HG02981 (cell line): ENCODE data around the gene ADAMTSL1.

Experiments
- ATAC-seq: cut with Tn5 transposase; IDR thresholded peaks from one replicate; pipeline ENCODE4 v1.9.1; 2021; ENCODE audit warnings: mild to moderate bottlenecking, moderate library complexity; ENCODE audit not compliant: unreplicated experiment

Gene ADAMTSL1

GRCh38 chr9:18759827-18760226 lies 285.9 kb downstream of the ADAMTSL1 start:
- no peak for ATAC-seq

- no peak for ATAC-seq
Observed at GRCh38 chr9:18761742-18762300, 287.9 kb downstream of the ADAMTSL1 start.

- ATAC-seq = no peak
Observed at GRCh38 chr9:18766989-18767550, 293.1 kb downstream of the ADAMTSL1 start.

DNA sequence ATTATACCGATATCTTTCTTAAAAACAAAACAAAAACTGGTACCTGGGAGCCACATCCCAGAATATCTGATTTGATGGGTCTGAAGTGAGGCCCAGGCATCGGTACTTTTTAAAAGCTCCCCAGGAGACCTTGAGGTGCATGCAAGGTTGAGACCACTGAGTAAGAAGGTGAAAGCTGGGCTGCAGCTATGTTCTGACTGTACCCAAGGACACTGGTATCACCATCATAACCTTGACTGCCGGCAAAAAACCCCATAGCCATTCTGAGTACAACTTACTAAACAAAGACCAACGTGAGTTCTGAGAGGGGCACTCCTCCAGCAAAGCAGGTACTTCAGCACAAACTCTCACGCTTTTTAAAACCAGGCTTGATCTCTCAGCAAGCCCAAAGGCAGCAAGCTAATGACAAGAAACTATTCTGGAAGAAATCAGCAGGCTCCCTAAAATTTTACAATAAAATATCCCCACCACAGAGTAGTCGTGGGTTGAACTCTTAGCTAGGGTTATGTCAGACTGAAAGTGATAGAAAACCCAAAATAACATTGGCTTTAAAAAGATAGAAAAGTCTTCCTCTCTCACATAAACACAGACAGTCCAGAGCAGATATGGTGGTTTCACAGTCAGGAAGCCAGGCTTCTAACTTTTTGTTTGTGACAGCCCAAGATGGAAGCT lies 295.1 kb downstream of the ADAMTSL1 start:
- ATAC-seq = peak; percentile 79

DNA sequence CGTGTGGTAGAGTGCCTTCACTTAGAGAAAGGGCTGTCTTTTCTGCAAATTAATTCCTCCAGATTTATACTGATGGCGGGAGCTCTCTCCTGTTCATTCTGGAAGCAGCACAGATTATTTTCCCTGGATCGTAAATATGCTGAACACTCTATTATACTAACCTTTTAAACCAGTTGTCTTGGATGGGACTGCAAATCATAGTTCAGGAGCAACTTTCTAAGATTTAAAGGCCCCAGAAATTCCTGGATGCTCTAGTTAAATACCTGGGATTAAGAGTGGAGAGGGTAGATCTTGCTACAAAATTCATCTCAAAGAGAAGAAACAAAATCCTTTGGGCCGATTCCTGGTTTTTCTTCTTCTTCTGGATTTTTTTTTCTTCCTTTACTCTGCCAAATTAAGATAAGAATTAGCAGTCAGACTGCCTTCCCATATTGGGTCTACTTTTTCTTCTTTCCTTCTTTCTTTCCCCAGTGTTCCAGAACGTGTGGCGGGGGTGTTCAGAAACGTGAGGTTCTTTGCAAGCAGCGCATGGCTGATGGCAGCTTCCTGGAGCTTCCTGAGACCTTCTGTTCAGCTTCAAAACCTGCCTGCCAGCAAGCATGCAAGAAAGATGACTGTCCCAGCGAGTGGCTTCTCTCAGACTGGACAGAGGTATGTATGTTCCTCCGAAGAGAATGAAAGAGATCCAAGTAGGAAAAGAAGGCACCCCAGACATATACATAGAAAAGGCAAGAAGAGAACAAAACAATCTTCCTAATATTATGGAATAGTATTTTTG lies 296.4 kb downstream of the ADAMTSL1 start:
- no peak for ATAC-seq

- ATAC-seq = no peak
Observed at GRCh38 chr9:18771011-18771410, 297.1 kb downstream of the ADAMTSL1 start.

GRCh38 chr9:18771763-18772162 lies 297.8 kb downstream of the ADAMTSL1 start:
- ATAC-seq = no peak

DNA sequence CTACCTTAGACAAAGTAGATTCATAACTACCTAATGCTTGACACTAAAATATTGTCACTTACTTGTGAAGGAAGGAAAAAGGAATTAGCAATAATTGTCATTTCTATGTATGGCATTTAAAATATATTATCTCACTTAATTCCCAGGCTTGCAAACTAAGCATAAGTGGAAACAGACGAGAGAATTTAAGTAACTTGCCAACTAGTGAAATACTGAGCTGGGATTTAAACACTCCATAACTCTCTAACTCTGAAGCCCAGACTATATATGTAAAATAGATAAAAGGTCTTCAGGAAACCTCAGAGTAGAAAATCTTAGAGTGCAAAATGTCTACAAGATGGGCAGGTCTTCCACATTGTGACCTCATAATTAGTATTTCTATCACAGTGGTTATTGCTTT lies 301.3 kb downstream of the ADAMTSL1 start:
- no peak for ATAC-seq

DNA sequence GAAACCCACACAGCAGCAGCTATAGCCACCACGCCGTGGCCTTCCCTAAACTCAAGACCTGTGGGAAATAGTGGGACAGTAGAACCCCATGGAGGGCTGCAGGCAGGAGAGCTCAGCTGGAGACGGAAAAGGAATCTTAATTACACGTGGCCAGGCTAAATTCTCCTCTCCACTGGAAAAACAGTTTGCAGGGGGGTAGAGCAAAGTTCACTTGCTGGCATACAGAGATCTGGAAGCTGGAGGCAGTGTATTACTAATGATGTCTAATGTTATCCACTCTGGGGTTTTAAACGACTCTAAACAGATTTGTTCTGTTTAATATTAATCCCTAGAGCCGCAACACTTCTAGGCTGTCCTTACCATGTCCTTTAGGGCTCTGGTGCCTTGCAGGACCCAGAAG lies 302.0 kb downstream of the ADAMTSL1 start:
- ATAC-seq = no peak

DNA sequence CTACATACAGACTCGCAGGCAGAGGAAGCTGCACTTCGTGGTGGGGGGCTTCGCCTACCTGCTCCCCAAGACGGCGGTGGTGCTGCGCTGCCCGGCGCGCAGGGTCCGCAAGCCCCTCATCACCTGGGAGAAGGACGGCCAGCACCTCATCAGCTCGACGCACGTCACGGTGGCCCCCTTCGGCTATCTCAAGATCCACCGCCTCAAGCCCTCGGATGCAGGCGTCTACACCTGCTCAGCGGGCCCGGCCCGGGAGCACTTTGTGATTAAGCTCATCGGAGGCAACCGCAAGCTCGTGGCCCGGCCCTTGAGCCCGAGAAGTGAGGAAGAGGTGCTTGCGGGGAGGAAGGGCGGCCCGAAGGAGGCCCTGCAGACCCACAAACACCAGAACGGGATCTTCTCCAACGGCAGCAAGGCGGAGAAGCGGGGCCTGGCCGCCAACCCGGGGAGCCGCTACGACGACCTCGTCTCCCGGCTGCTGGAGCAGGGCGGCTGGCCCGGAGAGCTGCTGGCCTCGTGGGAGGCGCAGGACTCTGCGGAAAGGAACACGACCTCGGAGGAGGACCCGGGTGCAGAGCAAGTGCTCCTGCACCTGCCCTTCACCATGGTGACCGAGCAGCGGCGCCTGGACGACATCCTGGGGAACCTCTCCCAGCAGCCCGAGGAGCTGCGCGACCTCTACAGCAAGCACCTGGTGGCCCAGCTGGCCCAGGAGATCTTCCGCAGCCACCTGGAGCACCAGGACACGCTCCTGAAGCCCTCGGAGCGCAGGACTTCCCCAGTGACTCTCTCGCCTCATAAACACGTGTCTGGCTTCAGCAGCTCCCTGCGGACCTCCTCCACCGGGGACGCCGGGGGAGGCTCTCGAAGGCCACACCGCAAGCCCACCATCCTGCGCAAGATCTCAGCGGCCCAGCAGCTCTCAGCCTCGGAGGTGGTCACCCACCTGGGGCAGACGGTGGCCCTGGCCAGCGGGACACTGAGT lies 303.2 kb downstream of the ADAMTSL1 start:
- no peak for ATAC-seq

DNA sequence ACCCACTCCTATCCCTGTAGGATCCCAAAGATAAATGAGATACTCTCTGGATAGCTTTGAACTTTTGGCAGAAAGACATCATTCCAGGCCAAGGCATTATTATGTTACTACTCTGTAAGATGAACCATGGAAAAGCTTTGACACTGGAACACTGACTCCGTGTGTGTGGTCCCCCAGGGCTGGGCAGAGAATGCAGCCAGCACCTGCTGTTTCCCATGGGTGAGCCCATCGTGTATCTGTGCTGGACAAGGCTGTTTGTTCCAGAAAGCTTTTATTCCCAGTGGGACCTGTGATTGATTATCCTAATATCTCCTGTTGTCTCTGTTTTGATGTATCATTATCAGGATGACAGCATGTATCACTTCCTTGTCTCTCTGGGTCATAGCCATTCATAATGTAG lies 304.2 kb downstream of the ADAMTSL1 start:
- no peak for ATAC-seq

DNA sequence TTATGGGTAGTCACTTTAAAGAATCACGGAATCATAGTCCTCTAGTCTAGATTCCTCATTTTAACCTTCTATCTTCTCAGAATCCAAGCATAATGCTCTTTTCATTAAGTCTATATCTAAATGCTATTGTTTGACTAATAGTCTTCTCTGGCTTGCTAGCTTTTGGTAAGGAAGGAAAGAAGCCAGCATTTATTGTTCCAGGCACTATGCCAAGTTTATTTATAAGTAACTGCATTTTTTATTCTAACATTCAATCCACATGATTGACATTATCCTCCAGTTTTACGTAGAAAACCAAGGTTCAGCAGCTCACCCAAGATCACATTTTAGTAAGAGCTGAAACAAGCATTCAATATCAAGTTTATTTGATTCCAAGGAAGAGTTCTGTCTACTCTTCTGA lies 304.9 kb downstream of the ADAMTSL1 start:
- ATAC-seq = no peak

GRCh38 chr9:18783909-18784308 lies 310.0 kb downstream of the ADAMTSL1 start:
- ATAC-seq = no peak

- ATAC-seq = no peak
Observed at GRCh38 chr9:18785604-18786003, 311.7 kb downstream of the ADAMTSL1 start.

GRCh38 chr9:18786196-18786595 lies 312.2 kb downstream of the ADAMTSL1 start:
- ATAC-seq = no peak

DNA sequence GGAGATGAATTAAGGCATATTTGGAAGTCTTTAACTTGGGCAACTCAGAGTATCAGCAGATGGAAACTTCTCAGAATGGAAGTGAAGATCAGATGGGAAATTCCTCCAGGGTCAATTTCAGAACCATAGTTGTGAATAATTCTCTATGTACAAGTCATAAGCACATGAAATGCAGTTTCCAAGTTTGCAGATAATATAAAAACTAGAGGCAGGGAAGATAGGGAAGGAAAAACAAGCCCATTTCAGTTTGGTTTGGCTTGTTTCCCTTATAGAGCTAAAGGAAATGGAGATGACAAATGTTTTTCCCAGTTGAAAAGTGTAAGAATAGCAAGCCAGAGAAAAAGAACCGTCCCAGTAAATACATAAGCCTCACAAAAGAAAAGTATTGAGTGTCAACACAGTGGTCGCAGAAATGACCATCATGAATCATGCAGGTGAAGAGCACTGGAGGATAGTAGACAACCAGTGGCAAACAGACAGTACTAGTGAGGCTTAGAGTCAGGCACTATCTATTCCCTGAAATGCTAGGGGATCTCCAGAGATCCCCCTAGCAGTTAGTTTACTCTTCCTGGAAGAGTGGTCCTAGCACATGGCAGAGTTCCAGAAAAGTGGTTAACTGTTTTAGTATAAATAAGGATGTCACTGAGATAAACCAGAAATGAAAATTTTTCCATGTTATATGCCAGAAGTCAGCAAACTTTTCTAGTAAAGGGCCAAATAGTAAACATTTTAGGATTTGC lies 313.1 kb downstream of the ADAMTSL1 start:
- no peak for ATAC-seq

DNA sequence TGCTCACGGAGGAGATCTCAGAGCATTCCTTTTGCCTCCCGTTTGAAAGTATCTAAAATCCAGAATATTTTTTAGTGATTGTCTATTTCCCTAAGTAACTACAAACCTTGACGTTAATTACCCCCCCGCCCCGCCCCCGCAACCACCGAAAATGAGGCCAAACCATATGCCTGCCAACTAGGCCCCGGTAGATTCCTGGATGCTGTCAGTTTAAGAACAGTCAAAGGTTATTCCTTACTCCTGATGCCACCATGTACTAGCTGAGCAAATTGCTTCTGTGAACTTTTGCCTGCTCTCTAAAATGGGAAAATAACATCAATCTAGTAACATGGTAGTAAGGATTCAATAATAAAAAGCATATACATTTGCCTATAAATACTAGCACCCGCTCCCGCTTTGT lies 314.3 kb downstream of the ADAMTSL1 start:
- no peak for ATAC-seq

DNA sequence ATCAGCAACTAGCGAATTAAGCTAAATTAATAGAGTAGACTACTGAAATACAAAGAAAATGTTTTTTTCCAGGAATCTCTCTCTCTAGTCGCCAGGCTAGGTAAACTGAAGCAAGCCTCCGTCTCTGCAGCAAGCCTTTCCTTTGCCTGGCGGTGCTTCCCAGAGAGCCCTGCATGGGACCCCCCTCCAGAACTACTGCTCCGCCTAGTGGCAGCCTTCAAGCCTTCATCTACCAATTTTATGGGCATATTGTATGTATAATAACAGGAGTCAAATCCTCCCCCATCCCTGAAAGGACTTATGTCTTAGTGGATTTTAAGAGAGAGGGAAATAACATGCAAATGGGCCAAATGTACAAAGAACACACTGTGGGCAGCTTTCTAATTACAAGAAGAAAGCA lies 317.1 kb downstream of the ADAMTSL1 start:
- ATAC-seq = no peak

DNA sequence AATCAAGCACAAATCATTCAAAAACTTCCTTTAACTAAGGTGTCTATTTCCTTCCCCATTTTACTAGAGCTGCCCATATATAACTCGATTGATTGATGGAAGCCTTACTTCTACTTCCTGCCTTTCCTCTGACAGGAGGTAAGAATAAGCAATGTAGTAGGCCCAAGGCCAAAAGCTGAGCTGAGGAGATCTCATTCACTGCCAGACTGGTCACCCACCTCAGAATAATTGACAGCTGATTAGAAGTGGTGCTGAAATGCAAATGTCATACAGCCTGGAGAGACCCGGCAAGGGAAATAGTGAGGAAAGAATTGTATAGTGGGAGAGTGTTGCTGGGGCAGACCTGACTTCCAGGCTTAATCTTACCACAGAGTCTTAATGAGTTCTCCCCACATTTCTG lies 319.2 kb downstream of the ADAMTSL1 start:
- no peak for ATAC-seq
